GM10266 (cell line): ENCODE data around the gene ACAT2.

ENCODE experiments used
- DNase-seq: peaks from one replicate; pipeline ENCODE4 v3.0.0; 2012; ENCODE audit errors: extremely low spot score
- TF ChIP-seq, protein P1 (sequence below): IDR thresholded peaks from 2 replicates; pipeline ENCODE4 v1.5.1; 2012; ENCODE audit warnings: mild to moderate bottlenecking, low read depth; ENCODE audit not compliant: control insufficient read depth, insufficient read depth; ENCODE audit errors: missing control alignments

The ACAT2 gene

DNA sequence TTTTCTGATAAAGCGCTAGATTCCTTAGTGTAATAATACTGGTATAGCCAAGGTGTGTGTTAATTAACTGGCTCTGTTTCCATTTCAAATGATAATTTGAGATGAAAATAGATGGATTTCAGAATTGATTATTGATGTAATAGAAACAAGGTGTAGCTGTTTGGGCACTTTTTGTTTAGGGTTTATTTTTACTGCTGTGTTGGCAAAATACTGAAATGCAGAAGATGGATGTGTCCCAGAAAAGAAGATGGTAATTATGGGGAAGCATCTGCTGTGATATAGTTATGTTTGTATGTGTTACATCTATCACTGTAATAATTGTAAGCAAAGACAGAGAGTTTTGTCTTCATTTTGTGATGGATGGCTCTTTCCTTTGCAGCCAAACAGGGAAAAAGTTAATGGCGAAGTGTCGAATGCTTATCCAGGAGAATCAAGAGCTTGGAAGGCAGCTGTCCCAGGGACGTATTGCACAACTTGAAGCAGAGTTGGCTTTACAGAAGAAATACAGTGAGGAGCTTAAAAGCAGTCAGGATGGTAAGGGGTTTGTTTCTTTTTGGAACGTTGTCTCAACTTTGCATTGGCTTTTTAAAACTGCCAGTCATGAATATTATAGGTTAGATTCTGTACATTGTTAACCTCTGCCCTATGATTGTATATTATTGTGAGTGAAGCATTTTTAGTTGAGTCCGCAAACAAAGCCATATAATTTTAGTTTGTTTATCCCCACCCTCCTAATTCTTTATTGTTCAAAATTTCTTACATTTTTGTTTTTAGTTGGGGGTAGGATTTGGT, 8.6 kb upstream of the ACAT2 start:
- DNase-seq: no peak
- TF ChIP-seq, protein P1, sequence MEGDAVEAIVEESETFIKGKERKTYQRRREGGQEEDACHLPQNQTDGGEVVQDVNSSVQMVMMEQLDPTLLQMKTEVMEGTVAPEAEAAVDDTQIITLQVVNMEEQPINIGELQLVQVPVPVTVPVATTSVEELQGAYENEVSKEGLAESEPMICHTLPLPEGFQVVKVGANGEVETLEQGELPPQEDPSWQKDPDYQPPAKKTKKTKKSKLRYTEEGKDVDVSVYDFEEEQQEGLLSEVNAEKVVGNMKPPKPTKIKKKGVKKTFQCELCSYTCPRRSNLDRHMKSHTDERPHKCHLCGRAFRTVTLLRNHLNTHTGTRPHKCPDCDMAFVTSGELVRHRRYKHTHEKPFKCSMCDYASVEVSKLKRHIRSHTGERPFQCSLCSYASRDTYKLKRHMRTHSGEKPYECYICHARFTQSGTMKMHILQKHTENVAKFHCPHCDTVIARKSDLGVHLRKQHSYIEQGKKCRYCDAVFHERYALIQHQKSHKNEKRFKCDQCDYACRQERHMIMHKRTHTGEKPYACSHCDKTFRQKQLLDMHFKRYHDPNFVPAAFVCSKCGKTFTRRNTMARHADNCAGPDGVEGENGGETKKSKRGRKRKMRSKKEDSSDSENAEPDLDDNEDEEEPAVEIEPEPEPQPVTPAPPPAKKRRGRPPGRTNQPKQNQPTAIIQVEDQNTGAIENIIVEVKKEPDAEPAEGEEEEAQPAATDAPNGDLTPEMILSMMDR: no peak

DNA sequence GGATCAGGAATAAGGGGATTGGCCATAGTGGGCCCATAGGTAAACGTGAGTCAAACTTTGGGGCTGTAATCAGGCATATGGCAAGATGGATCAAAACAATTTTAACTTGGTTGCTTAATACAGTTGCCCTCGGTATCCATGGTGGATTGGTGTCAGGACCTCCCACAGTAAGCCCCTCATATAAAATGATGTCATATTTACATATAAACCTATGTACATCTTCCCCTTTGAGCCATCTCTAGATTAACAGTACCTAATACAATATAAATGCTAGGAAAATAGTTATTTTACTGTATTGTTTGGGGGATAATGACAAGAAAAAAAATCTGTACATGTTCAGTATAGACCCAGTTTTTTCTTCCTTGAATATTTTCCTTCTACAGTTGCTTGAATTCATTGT, 7.4 kb upstream of the ACAT2 start:
- no peak for DNase-seq
- TF ChIP-seq, protein P1: no peak

DNA sequence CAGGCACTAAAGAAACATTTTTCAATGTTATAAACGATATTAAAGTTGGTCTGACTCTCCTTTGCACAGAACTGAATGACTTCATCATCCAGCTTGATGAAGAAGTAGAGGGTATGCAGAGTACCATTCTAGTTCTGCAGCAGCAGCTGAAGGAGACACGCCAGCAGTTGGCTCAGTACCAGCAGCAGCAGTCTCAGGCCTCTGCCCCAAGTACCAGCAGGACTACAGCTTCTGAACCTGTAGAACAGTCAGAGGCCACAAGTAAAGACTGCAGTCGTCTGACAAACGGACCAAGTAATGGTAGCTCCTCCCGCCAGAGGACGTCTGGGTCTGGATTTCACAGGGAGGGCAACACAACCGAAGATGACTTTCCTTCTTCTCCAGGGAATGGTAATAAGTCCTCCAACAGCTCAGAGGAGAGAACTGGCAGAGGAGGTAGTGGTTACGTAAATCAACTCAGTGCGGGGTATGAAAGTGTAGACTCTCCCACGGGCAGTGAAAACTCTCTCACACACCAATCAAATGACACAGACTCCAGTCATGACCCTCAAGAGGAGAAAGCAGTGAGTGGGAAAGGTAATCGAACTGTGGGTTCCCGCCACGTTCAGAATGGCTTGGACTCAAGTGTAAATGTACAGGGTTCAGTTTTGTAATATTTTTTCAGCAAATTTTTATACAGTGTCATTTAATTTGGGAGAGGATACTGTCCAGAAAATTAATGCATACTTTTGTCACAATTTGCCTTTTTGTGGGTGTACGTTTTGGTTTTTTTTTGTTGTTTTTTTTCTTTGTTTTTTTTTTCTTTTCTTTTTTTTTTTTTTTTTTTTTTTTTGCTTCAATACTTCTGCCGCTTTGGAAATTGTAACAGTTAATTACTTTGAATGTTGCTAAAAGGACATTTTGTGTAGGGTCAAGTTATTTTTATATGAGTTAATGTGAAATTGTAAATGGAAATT, 6.6 kb upstream of the ACAT2 start:
- TF ChIP-seq, protein P1: no peak
- DNase-seq: no peak

DNA sequence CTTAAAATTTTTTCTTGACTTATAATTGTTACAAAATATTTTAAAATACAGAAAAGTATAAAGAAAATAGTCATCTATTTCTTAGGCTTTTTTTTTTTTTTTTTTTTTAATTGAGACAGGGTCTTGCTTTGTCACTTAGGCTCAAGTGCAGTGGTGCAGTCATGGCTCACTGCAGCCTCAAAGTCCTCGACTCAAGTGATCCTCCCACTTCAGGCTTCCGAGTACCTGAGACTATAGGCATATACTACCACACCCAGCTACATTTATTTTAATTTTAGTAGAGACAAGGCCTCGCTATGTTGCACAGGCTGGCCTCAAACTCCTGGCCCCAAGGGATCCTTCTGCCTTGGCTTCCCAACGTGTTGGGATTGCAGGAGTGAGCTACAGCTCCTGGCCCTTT, 5.3 kb upstream of the ACAT2 start:
- DNase-seq: no peak
- TF ChIP-seq, protein P1: no peak

DNA sequence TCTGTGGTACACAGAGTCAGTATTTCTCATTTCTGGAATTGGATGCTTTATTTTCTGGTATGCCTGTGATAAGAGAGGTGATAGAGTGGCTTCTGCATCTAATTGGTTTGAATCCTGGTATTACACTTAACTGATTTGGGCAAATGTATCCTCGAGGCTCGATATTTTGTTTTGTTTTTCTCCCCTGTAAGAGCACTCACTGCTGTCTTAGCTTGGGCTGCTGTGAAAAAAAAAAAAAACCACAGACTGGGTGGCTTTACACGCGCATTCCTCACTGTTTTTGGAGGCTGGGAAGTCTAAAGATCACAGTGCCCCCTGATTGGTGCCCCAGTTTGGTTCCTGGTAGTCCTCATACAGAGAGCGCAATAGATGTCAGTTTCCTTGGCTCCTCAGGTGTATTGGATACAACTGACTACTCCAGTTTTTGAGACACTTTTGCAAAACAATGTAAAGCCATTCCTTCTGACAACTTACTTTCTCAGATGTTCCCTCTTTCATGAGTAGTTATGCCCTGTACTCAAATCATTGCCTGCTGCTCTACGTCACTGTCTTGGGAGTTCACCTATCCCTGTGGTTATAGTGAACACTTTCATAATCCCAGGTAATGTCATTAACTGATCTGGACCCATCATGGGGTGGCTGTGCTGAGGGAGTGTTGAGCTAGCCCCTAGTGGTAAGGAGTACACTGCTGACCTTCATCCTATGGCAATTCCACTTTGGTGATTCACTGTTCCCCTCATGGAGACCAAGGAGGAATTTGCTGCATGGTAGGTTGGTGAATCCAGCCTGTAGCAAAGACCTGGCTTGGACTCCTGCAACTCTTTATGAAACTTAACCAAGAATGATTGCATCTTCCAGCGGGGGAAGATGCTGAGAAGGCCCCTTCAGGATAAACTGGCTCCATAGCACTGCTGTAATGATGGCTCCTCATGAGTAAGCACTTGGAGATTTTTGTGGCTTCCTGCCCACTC, 3.5 kb upstream of the ACAT2 start:
- no peak for DNase-seq
- TF ChIP-seq, protein P1: no peak

DNA sequence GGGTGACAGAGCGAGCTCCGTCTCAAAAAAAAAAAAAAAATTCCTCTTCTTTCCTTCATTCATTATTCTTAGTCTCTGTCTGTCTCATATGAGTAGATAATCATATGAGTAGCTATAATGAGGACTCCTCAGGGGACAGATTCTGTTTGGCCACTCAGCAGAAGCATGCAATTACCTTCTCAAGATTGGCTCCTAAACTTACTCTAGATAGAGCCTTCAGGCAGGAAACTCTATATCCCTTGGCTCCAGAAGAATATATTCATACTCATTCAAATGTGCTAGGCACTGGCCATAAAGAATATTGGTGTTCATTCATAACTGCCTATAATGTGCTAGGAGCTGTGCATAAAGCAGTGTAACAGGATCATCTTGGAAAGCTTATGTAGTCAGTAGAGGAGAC, 2.2 kb upstream of the ACAT2 start:
- no peak for DNase-seq

More for the DNA sequence above, 2.2 kb upstream of the ACAT2 start:
- TF ChIP-seq, protein P1: no peak
